ENCODE results near the gene SYCP3.

DNA sequence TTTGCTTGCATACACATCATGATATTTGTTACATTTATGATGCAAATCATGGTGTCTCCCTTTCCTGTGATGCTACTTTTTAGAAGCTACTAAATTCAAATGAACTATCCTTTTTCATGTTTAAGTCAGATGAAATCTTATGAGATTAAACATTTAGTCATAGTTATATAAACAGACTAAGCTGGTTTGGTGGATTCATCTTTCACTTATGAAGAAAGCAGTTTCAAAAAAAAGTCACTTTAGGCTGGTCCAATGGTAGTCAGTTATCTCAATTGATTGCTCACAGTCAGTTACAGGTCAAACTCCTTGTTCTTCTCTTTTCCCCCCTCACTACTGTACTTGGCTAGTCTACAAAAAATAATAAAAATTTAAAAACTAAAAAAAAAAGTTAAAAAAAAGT, 19.7 kb downstream of the SYCP3 start:
- TF ChIP-seq, protein P1, sequence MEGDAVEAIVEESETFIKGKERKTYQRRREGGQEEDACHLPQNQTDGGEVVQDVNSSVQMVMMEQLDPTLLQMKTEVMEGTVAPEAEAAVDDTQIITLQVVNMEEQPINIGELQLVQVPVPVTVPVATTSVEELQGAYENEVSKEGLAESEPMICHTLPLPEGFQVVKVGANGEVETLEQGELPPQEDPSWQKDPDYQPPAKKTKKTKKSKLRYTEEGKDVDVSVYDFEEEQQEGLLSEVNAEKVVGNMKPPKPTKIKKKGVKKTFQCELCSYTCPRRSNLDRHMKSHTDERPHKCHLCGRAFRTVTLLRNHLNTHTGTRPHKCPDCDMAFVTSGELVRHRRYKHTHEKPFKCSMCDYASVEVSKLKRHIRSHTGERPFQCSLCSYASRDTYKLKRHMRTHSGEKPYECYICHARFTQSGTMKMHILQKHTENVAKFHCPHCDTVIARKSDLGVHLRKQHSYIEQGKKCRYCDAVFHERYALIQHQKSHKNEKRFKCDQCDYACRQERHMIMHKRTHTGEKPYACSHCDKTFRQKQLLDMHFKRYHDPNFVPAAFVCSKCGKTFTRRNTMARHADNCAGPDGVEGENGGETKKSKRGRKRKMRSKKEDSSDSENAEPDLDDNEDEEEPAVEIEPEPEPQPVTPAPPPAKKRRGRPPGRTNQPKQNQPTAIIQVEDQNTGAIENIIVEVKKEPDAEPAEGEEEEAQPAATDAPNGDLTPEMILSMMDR (IDR thresholded peaks at IDR 0.05), result no peak
- TF ChIP-seq POLR2A (IDR thresholded peaks at IDR 0.05), result no peak
- TF ChIP-seq EP300 (IDR thresholded peaks at IDR 0.05), result no peak
